Karpas-422 (cell line): ENCODE measurements around the gene CRY1. TPM values are rescaled to one million over a fixed set of nuclear protein-coding genes. Genes with fewer than 3 reads are reported as not detected.
"Not testable (repeated sequence)": the region's sequence is repeated elsewhere in the genome, so short reads cannot be mapped to it uniquely, and the experiment has no call there.

Experiments
- DNase-seq: peaks from one replicate; pipeline ENCODE4 v3.0.0-alpha.2; 2015
- H2AFZ ChIP-seq: fragments of 200-600 bp; sonication (generic); 2 replicates; pipeline ENCODE4 v1.6.1; 2014; ENCODE audit warnings: antibody characterized with exemption, low read length, mixed read lengths
- H3K27ac ChIP-seq: fragments of 200-600 bp; sonication (generic); 2 replicates; pipeline ENCODE4 v1.5.1; 2014; ENCODE audit warnings: mild to moderate bottlenecking, low read length, moderate library complexity
- H3K27me3 ChIP-seq: fragments of 200-600 bp; sonication (generic); 2 replicates; pipeline ENCODE4 v1.6.1; 2014; ENCODE audit warnings: low read length, mixed read lengths
- H3K36me3 ChIP-seq: fragments of 200-600 bp; sonication (generic); 2 replicates; pipeline ENCODE4 v1.6.1; 2014; ENCODE audit warnings: low read length, mixed read lengths; ENCODE audit not compliant: insufficient read depth
- H3K4me1 ChIP-seq: fragments of 200-600 bp; sonication (generic); 2 replicates; pipeline ENCODE4 v1.6.1; 2014; ENCODE audit warnings: mild to moderate bottlenecking, low read length, mixed read lengths
- H3K4me2 ChIP-seq: fragments of 200-600 bp; sonication (generic); 2 replicates; pipeline ENCODE4 v1.6.1; 2014; ENCODE audit warnings: low read length, low read depth, mild to moderate bottlenecking; ENCODE audit not compliant: poor library complexity, severe bottlenecking
- H3K4me3 ChIP-seq: fragments of 200-600 bp; sonication (generic); 2 replicates; pipeline ENCODE4 v1.5.1; 2014; ENCODE audit warnings: mild to moderate bottlenecking, antibody characterized with exemption, low read length, mixed read lengths
- H3K79me2 ChIP-seq: fragments of 200-600 bp; sonication (generic); 2 replicates; pipeline ENCODE4 v1.6.1; 2014; ENCODE audit warnings: mild to moderate bottlenecking, low read length, mixed read lengths
- H3K9ac ChIP-seq: fragments of 200-600 bp; sonication (generic); 2 replicates; pipeline ENCODE4 v1.6.0; 2014; ENCODE audit warnings: low read length
- H3K9me2 ChIP-seq: fragments of 200-600 bp; sonication (generic), shearing (Covaris generic); replicated peaks from 2 replicates; pipeline ENCODE4 v1.6.0; 2014; ENCODE audit warnings: mild to moderate bottlenecking, low read length, moderate library complexity; ENCODE audit not compliant: insufficient read depth
- H3K9me3 ChIP-seq: fragments of 300-700, 200-600 bp; sonication (generic); 2 replicates; pipeline ENCODE4 v1.6.1; 2014; ENCODE audit warnings: low read length, mixed read lengths
- H4K20me1 ChIP-seq: fragments of 200-600 bp; sonication (generic); 2 replicates; pipeline ENCODE4 v1.6.1; 2014; ENCODE audit warnings: mild to moderate bottlenecking, antibody characterized with exemption, low read length, low read depth; ENCODE audit not compliant: insufficient read depth
- total RNA-seq: library from RNA; depleted of rRNA; stranded (reverse); fragments of >200 nt; shearing (Covaris generic); gene quantifications from 2 replicates; pipeline ENCODE4 v1.2.3, GENCODE V29; 2014; ENCODE audit warnings: low replicate concordance

Gene CRY1
- total RNA-seq, 1 experiment from 2014 or later: not detected

GRCh38 chr12:106997916-106998315 lies 95.4 kb downstream of the CRY1 start:
- Histone ChIP-seq H3K27me3 (no peaks in the 10 kb centered on the region), H3K4me2 (no peak overlapping the region), H3K9me2 (no peaks in the 10 kb centered on the region), H3K79me2 (no peaks in the 10 kb centered on the region), H3K36me3 (no peaks in the 10 kb centered on the region), H3K9ac (no peak overlapping the region), H4K20me1 (no peaks in the 10 kb centered on the region), H3K4me1 (no peaks in the 10 kb centered on the region), H3K4me3 (no peak overlapping the region), H3K9me3 (no peaks in the 10 kb centered on the region), H3K27ac (no peak overlapping the region), H2AFZ (no peak overlapping the region)
- DNase-seq: no peak

GRCh38 chr12:106996102-106996501 lies 97.2 kb downstream of the CRY1 start:
- H3K27me3 ChIP-seq, H3K9me2 ChIP-seq, DNase-seq, H3K4me2 ChIP-seq, H3K9ac ChIP-seq, H3K9me3 ChIP-seq, H3K36me3 ChIP-seq, H3K4me1 ChIP-seq, H3K27ac ChIP-seq, H4K20me1 ChIP-seq, H2AFZ ChIP-seq, H3K79me2 ChIP-seq, H3K4me3 ChIP-seq: not testable (repeated sequence)

- H3K27me3 ChIP-seq: no peaks in the 10 kb centered on the region
- no peaks in the 10 kb centered on the region for H3K9me2 ChIP-seq
- no peak overlapping the region for H3K4me2 ChIP-seq
- H3K79me2 ChIP-seq: no peaks in the 10 kb centered on the region
- no peaks in the 10 kb centered on the region for H4K20me1 ChIP-seq
- no peaks in the 10 kb centered on the region for H3K36me3 ChIP-seq
- H3K9ac ChIP-seq: no peak overlapping the region
- no peak overlapping the region for H3K27ac ChIP-seq
- no peak for DNase-seq
- H3K9me3 ChIP-seq: no peaks in the 10 kb centered on the region
- H3K4me3 ChIP-seq: no peak overlapping the region
- H2AFZ ChIP-seq: no peak overlapping the region
- no peaks in the 10 kb centered on the region for H3K4me1 ChIP-seq
Observed at GRCh38 chr12:106994579-106995220, 98.6 kb downstream of the CRY1 start.

GRCh38 chr12:106987846-106988245 lies 105.5 kb downstream of the CRY1 start:
- peaks cover 25% of the 10 kb centered on the region for H3K4me1 ChIP-seq
- H3K36me3 ChIP-seq: no peaks in the 10 kb centered on the region
- H3K9me3 ChIP-seq: no peaks in the 10 kb centered on the region
- no peak overlapping the region for H3K4me2 ChIP-seq
- DNase-seq: no peak
- no peak overlapping the region for H3K9ac ChIP-seq
- H3K79me2 ChIP-seq: no peaks in the 10 kb centered on the region
- H2AFZ ChIP-seq: peak overlapping the region; percentile 21; the same call in 1 of the 2 replicates
- H3K4me3 ChIP-seq: no peak overlapping the region
- H4K20me1 ChIP-seq: no peaks in the 10 kb centered on the region
- no peaks in the 10 kb centered on the region for H3K9me2 ChIP-seq
- H3K27ac ChIP-seq: no peak overlapping the region
- no peaks in the 10 kb centered on the region for H3K27me3 ChIP-seq

- Histone ChIP-seq H3K9me3 (no peaks in the 10 kb centered on the region), H3K4me3 (peak within 1 kb of the TSS; percentile 80)
- DNase-seq: peak; percentile 95
Observed at GRCh38 chr12:106986625-106987389, 106.5 kb downstream of the CRY1 start, which contains the start of gene MTERF2. Gene MTERF2 (minus strand): TSS chr12:106987146. CDS start chr12:106978714, 8,432 bp downstream.

GRCh38 chr12:106986135-106986534 lies 107.2 kb downstream of the CRY1 start:
- peak overlapping the region; percentile 76 for H3K9ac ChIP-seq
- H3K36me3 ChIP-seq: no peaks in the 10 kb centered on the region
- peak overlapping the region; percentile 80 for H3K4me3 ChIP-seq
- H3K79me2 ChIP-seq: no peaks in the 10 kb centered on the region
- H2AFZ ChIP-seq: peak overlapping the region; percentile 96
- DNase-seq: no peak
- no peaks in the 10 kb centered on the region for H3K27me3 ChIP-seq
- no peaks in the 10 kb centered on the region for H3K9me2 ChIP-seq
- no peaks in the 10 kb centered on the region for H4K20me1 ChIP-seq
- no peaks in the 10 kb centered on the region for H3K9me3 ChIP-seq
- H3K4me2 ChIP-seq: peak overlapping the region; percentile 91
- H3K27ac ChIP-seq: no peak overlapping the region
- H3K4me1 ChIP-seq: peaks cover 25% of the 10 kb centered on the region

More at GRCh38 chr12:106986625-106987389, 106.5 kb downstream of the CRY1 start, which contains the start of gene MTERF2:
- H3K79me2 ChIP-seq: no peaks in the 10 kb centered on the region
- peak within 1 kb of the TSS; percentile 96 for H2AFZ ChIP-seq
- H3K27ac ChIP-seq: no peak within 1 kb of the TSS
- H3K36me3 ChIP-seq: no peaks in the 10 kb centered on the region
- H3K4me2 ChIP-seq: peak within 1 kb of the TSS; percentile 91
- no peaks in the 10 kb centered on the region for H3K9me2 ChIP-seq
- H4K20me1 ChIP-seq: no peaks in the 10 kb centered on the region
- H3K9ac ChIP-seq: peak within 1 kb of the TSS; percentile 76
- H3K4me1 ChIP-seq: peaks cover 25% of the 10 kb centered on the region
- no peaks in the 10 kb centered on the region for H3K27me3 ChIP-seq

GRCh38 chr12:106985479-106985878 lies 107.9 kb downstream of the CRY1 start:
- H3K9me2 ChIP-seq: no peaks in the 10 kb centered on the region
- no peak overlapping the region for H2AFZ ChIP-seq
- no peak overlapping the region for H3K4me2 ChIP-seq
- peaks cover 25% of the 10 kb centered on the region for H3K4me1 ChIP-seq
- no peak for DNase-seq
- no peaks in the 10 kb centered on the region for H3K9me3 ChIP-seq
- H4K20me1 ChIP-seq: no peaks in the 10 kb centered on the region
- H3K4me3 ChIP-seq: no peak overlapping the region
- no peaks in the 10 kb centered on the region for H3K27me3 ChIP-seq
- H3K79me2 ChIP-seq: no peaks in the 10 kb centered on the region
- H3K36me3 ChIP-seq: no peaks in the 10 kb centered on the region
- H3K9ac ChIP-seq: no peak overlapping the region
- H3K27ac ChIP-seq: no peak overlapping the region

- Histone ChIP-seq H3K27me3 (no peaks in the 10 kb centered on the region), H3K4me1 (peaks cover 25% of the 10 kb centered on the region), H3K27ac (no peak overlapping the region), H3K4me3 (no peak overlapping the region), H3K9me2 (no peaks in the 10 kb centered on the region), H3K4me2 (no peak overlapping the region), H3K9me3 (no peaks in the 10 kb centered on the region), H3K9ac (no peak overlapping the region), H3K36me3 (no peaks in the 10 kb centered on the region), H2AFZ (no peak overlapping the region), H3K79me2 (no peaks in the 10 kb centered on the region), H4K20me1 (no peaks in the 10 kb centered on the region)
- DNase-seq: no peak
Observed at GRCh38 chr12:106984588-106985137, 108.7 kb downstream of the CRY1 start.
